SU-DHL-6 (cell line): ENCODE measurements around the gene CAPRIN2.

Source experiments
- CTCF ChIP-seq: fragments of 200-600 bp; sonication (generic); IDR thresholded peaks from one replicate; pipeline ENCODE4 v1.5.1; 2017; ENCODE audit warnings: antibody characterized with exemption, mild to moderate bottlenecking, low read length, moderate library complexity; ENCODE audit not compliant: insufficient read depth, poor library complexity, severe bottlenecking
- EZH2phosphoT487 ChIP-seq: fragments of 200-600 bp; sonication (generic), shearing (Covaris generic); conservative IDR thresholded peaks from 2 replicates; pipeline ENCODE4 v1.6.1; 2018; ENCODE audit warnings: mild to moderate bottlenecking, antibody characterized with exemption, low read length, moderate library complexity, mixed read lengths

GRCh38 chr12:30756074-30756473 lies 1.3 kb upstream of the CAPRIN2 start:
- TF ChIP-seq CTCF (no peak), EZH2phosphoT487 (no peak)
